Tibial nerve (tissue), 4 donors: ENCODE results near the gene GBP7.

Experiments used
- CTCF ChIP-seq, 5 experiments: fragments of 200-600 bp in 3 of 5; fragments of 450-650 bp in 2 of 5; sonication (generic) in 3 of 5; IDR thresholded peaks; one replicate each; pipeline ENCODE4 v1.5.1; 2016 to 2019; ENCODE audit warnings: antibody characterized with exemption in 5 of 5, mild to moderate bottlenecking in 3 of 5, moderate library complexity in 2 of 5
- EP300 ChIP-seq, 2 donors: sonication (generic); formaldehyde crosslinking; IDR thresholded peaks; one replicate each; pipeline ENCODE4 v1.6.1; 2017; ENCODE audit warnings: antibody characterized with exemption in 2 of 2, mild to moderate bottlenecking in 1 of 2
- POLR2A ChIP-seq, 2 donors: fragments of 450-650 bp; IDR thresholded peaks; one replicate each; pipeline ENCODE4 v1.6.1; 2017; ENCODE audit warnings: antibody characterized with exemption in 2 of 2, mild to moderate bottlenecking in 2 of 2, moderate library complexity in 2 of 2

- TF ChIP-seq CTCF (IDR thresholded peaks at IDR 0.05) (no peak), EP300 (IDR thresholded peaks at IDR 0.05) (no peak), POLR2A (IDR thresholded peaks at IDR 0.05) (no peak)
Observed at GRCh38 chr1:89165811-89166210, 10.0 kb downstream of the GBP7 start.
